Measurements from ENCODE around the gene ZCCHC4. TPM values are rescaled to one million over a fixed set of nuclear protein-coding genes. Genes with fewer than 3 reads are reported as not detected.

Gene ZCCHC4, protein sequence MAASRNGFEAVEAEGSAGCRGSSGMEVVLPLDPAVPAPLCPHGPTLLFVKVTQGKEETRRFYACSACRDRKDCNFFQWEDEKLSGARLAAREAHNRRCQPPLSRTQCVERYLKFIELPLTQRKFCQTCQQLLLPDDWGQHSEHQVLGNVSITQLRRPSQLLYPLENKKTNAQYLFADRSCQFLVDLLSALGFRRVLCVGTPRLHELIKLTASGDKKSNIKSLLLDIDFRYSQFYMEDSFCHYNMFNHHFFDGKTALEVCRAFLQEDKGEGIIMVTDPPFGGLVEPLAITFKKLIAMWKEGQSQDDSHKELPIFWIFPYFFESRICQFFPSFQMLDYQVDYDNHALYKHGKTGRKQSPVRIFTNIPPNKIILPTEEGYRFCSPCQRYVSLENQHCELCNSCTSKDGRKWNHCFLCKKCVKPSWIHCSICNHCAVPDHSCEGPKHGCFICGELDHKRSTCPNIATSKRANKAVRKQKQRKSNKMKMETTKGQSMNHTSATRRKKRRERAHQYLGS
- 10.8 and 11.2 TPM in 2 replicates for polyA plus RNA-seq (2014; cell fraction: cytosol; rRNA removed)
- polyA plus RNA-seq (2014; cell fraction: nucleus; rRNA removed), result 10.6 TPM in 2 replicates

DNA sequence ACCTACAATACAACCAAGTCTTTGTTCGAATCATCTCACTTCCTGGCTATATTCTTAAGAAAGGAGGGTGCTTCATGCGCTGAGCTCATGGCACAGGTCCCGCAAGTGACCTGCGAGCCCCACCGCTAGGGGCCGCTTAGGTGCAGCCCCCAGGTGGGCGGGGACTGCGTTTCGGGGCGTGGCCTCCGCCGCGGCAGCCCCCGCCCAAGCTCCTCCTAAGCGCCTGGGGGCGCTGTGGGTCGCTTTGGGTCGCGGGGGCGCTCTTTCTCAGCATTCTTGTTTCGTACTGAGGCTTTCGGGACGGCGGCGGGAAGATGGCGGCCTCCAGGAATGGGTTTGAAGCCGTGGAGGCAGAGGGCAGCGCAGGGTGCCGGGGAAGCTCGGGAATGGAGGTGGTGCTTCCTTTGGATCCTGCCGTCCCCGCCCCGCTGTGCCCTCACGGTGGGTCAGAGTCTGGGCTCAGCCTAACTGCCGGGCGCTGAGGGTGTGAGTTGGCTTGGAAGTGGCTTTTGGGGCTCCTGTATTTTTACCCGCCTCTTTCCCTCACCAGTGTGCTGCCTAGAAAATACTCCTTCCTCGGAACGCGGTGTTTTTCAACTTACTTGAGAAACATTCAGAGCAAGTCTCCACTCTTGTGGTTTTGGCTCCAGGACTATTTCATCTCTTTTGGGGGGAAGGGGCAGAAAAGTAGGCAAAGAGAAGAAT, at the start of gene ZCCHC4:
TSS of gene ZCCHC4 (plus strand) at position 279 of the 705 bp plus-strand sequence. CDS start at position 315, 36 bp downstream.
- peak; percentile 86 for DNase-seq (ENCODE audit: low spot score)

DNA sequence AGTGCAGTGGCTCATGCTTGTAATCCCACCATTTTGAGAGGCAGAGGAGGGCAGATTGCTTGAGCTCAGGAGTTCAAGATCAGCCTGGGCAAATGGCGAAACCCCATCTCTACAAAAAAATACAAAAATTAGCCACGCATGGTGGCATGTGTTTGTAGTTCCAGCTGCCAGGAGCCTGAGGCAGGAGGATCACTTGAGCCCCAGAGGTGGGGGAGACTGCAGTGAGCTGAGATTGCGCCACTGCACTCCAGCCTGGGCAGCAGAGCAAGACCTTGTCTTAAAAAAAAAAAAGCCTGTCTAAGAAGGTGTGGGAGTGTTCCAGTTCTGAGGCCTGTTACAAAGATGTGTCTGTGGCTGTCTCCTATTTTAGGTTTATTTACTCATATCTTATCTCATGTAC, 40.7 kb upstream of the ZCCHC4 start:
- no peak for DNase-seq (ENCODE audit: low spot score)

DNA sequence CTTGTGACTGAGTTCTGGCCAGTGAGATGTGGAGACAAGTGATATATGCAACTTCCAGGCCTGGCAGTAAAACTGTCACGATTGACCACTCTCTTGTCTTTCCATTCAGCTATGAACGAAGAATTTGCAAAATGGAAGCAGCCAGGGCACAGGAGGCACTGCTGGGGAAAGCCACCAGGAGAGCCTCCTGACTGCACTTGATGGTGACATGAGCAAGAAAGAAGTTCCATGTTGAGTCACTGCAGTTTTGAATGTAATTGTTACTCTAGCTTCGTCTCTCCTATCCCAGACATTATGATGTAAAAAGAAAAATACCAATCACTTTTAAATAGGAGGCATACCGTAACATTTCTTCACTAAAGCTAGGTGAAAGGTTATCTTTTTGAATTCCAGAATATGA, 32.4 kb upstream of the ZCCHC4 start:
- no peak for DNase-seq (ENCODE audit: low spot score)

DNA sequence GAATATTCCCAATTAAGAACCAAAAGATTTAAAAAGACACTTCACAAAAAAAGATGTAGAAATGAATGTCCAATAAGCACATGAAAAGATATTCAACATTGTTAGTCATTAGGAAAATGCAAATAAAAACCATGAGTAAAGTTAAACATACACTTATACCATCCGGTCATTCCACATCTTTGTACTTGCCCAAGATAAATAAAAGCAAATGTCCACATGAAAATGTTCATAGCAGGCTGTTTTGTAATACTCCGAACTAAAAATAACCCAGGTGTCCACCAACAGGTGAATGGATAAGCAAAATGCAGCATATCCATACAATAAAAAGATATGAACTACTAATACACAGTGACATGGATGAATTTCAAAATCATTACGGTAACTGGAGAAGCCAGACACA, 28.6 kb upstream of the ZCCHC4 start:
- DNase-seq (ENCODE audit: low spot score), result no peak

DNA sequence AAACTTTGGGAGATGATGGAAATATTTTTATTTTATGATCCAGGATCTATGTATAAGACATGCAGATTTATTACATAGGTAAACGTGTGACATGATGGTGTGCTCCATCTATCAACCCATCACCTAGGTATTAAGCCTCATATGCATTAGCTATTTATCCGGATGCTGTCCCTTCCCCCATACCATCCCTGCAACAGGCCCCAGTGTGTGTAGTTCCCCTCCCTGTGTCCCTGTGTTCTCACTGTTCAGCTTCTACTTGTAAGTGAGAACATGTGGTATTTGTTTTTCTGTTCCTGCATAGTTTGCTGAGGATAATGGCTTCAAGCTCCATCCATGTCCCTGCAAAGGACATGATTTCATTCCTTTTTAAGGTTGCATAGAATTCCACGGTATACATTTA, 28.1 kb upstream of the ZCCHC4 start:
- no peak for DNase-seq (ENCODE audit: low spot score)

DNA sequence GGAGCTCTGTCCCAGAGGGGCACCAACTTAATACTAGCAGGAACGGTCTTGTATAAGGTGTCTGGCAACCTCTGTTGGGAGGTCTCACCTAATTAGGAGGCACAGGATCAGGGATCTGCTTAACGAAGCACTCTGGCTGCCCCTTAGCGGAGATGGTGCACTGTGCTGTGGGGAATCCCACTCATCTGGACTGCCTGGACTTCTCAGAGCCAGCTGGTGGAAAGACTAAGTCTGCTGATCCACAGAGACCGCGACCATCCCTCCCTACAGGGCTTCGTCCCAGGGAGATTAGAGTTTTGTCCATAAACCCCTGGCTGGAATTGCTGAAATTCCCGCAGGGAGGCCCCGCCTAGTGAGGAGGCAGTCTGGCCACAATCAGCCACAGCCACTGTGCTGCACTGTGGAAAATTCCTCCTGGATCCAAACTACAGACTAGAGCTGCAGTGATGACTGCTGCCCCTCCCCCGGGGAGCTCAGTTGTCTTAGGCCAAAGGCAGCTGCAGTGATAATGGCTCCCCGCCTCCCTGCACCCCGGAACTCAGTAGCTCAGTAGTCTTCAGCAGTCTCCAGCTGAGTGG, 22.0 kb upstream of the ZCCHC4 start:
- DNase-seq (ENCODE audit: low spot score), result no peak

DNA sequence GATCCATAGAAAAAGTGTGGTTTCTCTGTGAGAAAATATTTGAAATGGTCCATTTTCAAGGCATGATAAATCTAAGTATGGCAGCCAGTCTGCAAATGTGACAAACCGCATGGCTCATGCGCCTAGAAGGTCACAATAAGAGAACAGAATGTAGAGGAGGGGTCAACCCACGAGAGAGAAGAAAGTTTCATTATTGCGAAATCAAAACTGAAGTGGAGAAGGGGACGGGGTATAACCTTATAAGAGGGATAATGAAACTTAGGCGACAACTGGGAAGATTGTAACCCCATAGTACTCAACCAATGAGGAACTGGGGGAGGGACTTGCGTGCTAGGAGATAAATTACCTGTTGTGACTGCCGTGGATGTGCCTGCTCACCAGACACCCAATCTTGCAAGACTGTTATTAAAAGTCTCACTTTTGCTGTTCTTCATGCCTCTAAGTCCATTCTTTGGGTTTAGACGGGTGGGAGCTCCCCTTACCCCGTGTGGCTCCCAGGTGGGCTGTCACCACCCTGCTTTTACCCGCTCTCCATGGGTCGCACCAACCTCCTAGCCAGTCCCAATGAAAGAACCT, 21.3 kb upstream of the ZCCHC4 start:
- DNase-seq (ENCODE audit: low spot score), result no peak

DNA sequence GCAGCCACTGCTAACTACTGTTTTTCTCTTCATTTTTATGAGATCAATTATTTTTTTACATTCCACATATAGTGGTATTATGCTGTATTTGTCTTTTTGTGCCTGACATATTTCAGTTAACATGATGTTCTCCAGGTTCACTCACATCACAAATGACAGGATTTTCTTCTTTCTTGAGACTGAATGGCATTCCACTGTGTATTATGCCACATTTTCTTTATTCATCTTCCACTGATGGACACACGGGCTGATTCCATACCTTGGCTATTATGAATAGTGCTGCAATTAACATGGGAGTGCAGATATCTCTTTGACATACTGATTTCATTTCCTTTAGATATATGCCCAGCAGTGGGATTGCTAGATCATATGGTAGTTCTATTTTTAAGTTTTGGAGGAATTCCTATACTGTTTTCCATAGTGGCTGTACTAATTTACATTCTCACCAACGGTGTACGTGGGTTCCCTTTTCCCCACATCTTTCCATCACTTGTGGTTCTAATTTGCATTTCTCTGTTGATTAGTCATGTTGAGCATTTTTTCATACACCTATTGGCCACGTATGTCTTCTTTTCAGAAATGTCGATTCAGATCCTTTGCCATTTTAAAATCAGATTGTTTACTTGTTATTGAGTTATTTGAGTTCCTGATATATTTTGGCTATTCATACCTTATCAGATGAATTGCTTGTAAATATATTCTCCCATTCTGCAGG, 14.9 kb upstream of the ZCCHC4 start:
- no peak for DNase-seq (ENCODE audit: low spot score)

DNA sequence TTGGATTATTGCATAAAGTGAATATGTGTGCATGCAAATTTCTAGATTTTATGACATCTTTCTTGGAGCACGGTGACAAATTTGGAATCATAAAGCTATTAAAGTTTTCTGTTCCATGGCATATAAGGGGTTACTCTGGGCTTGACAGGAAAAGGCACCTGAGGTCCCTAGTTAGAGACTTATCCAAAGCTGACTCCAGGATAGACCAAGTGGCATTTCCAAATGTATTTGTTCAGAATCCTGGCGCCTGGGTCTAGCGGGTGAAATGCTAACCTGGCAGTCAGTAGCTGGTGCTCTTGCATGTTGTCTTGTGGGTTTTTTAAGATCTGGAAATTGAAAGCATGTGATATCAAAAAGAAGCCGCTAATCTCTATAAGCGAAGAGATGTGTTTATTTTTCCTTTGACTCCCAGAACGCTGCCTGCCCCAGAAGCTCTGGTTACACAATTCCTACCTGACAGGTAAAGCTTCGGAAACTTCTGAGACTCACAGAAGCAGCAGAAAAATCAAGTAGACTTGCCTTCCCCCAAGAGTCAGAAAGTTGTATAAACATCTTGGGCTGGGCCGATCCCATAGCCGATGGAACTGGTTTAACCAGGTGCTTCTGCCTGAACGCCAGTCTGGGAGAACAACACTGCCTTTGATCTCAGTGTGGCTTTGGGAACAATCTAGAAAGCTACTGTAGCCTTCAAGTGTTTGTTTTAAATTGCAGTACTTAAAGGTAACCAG, 12.9 kb upstream of the ZCCHC4 start:
- no peak for DNase-seq (ENCODE audit: low spot score)

DNA sequence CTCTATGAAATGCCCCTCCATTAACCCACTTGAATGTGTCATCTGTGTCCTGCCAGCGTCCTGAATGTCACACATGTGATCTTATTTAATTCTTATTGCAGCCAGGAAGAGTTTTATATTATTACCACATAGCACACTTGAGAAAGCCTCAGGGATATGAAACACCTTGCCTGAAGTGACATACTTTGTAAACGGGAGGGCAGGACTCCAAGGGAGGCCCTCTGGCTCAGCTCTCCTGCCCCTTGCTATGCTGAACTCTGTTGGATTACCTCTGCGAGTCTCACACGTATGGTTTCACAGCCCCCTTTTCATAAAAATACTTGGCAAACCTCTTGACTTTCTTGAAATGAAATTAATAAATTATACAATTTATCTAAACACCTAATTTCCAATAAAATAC, 11.1 kb upstream of the ZCCHC4 start:
- no peak for DNase-seq (ENCODE audit: low spot score)

DNA sequence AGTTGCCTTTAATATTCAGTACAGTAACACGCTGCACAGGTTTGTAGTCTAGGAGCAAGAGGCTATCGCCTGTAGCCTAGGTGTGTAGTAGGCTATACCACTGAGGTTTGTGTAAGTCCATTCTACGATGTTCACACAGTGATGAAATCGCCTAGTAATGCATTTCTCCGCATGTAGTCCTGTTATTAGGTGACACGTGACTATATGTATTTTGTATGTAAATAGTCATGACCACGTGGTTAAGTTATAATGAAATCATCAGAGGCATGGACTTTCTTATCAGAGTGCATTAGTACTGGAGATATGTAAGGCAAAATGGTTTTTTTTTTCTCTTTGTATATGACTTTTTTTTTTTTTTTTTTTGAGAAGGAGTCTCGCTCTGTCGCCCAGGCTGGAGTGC, 9.9 kb upstream of the ZCCHC4 start:
- DNase-seq (ENCODE audit: low spot score), result no peak

DNA sequence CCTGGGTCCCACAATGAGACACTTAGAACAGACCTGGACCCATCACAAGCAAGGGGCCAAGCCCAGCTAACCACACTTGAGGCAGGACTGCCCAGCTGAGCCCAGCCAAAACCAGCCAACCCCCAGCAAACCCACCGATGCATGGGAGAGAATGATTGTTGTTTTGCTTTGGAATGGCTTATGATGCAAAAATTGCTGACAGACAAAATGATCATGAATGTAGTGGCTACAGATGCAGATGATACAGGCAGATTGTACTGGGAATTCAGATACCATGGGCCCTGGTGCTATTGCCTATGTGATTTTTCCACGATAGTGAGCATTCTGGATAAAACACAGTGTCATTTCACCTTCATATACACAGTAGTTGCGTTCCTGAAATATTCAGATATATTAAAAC, 9.0 kb upstream of the ZCCHC4 start:
- no peak for DNase-seq (ENCODE audit: low spot score)

DNA sequence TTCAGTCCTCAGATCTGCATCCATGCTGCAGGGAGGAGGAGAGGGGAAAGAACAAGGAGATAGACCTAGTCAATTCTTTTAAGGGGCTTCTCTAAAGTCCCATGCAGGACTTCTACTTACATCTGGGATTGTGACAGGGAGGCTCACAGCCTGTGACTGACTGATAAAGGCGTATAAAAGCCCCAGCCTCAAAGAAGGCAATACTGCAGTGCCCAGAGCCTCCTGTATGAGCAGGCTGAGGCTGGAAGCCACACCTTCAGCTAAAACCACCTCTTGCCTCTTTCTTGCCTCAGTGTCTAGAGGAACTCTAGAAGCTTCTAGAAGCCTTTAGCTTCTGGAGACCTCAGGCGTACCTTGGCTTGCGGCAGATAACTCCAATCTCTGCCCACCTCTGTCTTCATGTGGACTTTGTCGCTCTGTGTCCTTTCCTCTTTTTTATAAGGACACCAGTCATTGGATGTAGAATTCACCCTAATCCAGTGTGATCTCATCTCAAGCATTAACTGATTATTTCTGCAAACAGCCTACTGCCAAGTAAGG, 6.0 kb upstream of the ZCCHC4 start:
- DNase-seq (ENCODE audit: low spot score), result no peak

DNA sequence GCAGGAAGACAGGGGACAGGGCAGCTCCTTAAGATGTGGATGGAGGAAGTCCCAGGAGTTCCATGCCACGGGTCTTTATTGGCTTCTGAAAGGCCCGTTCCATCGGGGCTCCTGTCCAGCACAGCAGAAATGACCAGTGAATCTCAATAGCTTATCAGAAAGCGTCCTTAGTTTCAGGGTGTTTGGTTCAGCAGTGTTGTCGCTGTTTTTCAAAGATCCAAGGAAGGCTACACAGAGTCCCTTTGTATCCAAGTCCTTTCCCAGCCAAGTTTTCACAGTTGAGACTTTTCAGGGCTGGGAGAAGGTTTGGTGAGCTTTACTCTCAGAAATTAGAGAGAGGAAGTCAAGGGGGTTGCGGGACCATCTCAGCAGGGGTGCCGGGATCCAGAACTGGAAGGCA, 5.0 kb upstream of the ZCCHC4 start:
- DNase-seq (ENCODE audit: low spot score), result no peak

DNA sequence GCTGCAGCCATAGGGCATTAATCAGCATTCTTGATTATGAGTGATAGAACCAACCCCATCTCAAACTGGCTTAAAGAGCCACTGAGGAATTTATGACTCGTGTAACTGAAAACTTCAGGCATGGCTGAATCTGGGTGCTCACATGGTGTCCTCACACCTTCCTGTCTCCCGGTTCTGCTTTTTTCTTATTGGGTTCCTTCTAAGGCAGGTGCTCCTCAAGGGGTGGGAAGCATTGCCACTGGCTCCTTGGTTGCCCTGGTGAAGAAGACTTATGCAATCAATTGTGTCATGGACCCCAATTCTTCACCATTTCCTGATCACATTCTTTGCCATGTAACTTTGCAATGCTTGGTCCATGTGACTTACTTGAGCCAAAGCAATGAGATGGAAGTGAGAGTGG, 4.3 kb upstream of the ZCCHC4 start:
- DNase-seq (ENCODE audit: low spot score), result no peak

DNA sequence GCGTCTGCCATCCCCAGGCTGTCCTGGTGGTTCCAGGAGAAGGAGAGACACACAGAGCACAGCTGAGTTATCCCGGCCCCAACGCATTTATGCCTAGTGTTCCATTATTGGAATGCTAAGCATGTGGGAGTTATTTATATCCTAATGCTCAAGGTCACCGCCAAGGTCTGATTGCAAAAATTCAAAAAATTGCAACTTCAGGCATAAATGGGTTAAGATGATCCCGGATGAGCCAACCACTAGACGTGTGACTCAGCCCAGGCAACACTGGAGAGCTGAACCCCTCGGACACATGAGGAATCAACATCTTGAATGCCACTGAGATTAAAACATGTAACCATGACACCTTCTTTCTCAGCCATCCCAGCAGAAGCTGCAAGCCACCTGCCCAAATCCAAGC, 3.8 kb upstream of the ZCCHC4 start:
- DNase-seq (ENCODE audit: low spot score), result no peak

DNA sequence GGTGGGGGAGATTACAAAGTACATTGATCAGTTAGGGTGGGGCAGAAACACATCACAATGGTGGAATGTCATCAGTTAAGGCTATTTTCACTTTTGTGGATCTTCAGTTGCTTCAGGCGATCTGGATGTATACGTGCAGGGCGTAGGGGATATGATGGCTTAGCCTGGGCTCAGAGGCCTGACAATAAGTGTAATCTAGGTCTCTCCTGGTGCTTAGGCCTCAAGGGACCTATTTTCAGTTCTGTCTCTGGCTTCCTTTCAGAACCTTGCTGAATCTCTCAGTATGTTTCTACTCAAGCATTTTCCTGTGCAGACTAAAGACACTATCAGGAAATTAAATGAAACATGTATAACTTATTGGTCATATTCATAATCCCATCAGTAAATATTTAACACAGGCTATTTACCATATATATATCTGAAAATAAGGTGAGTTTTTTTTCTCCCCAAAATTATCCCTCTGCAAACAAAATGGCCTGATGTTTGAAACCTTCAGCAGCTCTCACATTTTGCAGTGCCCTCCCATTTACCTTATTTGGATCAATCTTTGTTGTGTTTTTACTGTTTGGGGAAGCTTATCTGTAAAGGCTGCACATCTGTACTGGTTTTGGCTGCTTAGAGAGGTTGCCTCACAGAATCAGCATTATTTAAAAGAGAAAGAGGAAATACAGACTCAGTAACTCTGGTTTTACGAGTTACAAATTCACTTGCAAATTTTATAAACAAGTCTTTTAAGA, 2.3 kb upstream of the ZCCHC4 start:
- no peak for DNase-seq (ENCODE audit: low spot score)

DNA sequence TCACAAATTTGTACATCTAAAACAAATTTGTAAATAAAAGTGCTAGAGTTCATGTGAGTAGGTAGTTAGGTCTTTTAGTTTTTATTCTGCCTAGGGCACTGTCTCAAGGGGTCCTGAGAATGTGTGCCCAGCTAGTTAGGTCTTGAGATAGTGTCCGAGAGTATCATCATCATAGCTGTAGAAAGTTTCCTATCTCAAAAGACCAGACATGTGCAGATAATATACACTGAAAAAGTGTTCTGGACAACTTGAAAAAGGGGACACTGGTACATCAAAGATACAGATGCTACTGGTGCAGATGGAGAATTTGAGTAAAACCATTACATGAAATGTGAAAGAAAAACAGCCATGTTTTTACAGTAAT, 1.8 kb upstream of the ZCCHC4 start:
- no peak for DNase-seq (ENCODE audit: low spot score)

DNA sequence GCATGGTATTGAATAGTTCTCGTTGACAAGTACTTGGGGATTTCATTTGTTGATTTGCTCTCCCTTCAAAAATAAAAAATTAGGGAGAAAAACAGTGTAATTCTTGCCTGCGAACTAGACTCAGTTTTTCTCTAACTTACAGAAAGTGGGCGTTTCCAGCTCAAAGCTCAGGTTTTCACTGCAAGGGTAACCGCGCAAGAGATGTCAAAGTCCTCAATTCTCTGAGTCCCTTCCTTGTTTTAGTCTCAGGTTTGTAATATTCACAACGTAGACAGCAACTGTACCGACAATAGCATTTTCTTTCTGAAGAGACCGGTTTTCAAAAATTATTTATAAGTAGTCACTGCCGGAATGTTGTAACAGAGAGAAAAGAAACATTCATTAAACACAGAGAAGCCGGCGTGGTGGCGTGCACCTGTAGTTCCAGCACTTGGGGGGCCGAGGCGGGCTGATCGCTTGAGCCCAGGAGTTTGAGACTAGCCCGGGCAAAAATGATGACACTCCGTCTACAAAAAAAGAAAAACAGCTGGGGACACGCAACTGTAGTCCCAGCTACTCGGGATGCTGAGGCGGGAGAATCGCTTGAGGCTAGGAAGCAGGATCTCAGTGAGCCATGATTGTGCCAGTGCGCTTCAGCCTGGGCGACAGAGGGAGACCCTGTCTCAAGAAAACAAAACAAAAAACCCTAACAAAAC, 774 bp downstream of the ZCCHC4 start:
- no peak for DNase-seq (ENCODE audit: low spot score)

Data from SK-N-DZ (cell line).